GM19452 (cell line): Measurements from ENCODE around the gene MRPL1.
"Not testable (repeated sequence)": the region's sequence is repeated elsewhere in the genome, so short reads cannot be mapped to it uniquely, and the experiment has no call there.

Source experiments
- ATAC-seq: cut with Tn5 transposase; IDR thresholded peaks from one replicate; pipeline ENCODE4 v1.9.1; 2021; ENCODE audit not compliant: unreplicated experiment

The MRPL1 gene

GRCh38 chr4:77911842-77912450 is 49.3 kb downstream of the MRPL1 start:
- peak; percentile 72 for ATAC-seq

- no peak for ATAC-seq
These were observed 50.7 kb downstream of the MRPL1 start for GRCh38 chr4:77913348-77913747.

GRCh38 chr4:77917075-77917474 is 54.4 kb downstream of the MRPL1 start:
- ATAC-seq, result no peak

GRCh38 chr4:77917601-77918000 is 55.0 kb downstream of the MRPL1 start:
- no peak for ATAC-seq

- no peak for ATAC-seq
These were observed 57.7 kb downstream of the MRPL1 start for GRCh38 chr4:77920371-77920770.

- ATAC-seq, result no peak
These were observed 59.1 kb downstream of the MRPL1 start for GRCh38 chr4:77921701-77922100.

- ATAC-seq, result no peak
These were observed 59.8 kb downstream of the MRPL1 start for GRCh38 chr4:77922158-77923094.

GRCh38 chr4:77927991-77928925 is 65.6 kb downstream of the MRPL1 start:
- ATAC-seq, result no peak

GRCh38 chr4:77930154-77930639 is 67.6 kb downstream of the MRPL1 start:
- ATAC-seq, result no peak

GRCh38 chr4:77930876-77931275 is 68.2 kb downstream of the MRPL1 start:
- no peak for ATAC-seq

GRCh38 chr4:77931452-77932135 is 69.0 kb downstream of the MRPL1 start:
- no peak for ATAC-seq

GRCh38 chr4:77938560-77938959 is 75.9 kb downstream of the MRPL1 start:
- ATAC-seq, result no peak

GRCh38 chr4:77945929-77946328 is 83.3 kb downstream of the MRPL1 start:
- not testable (repeated sequence) for ATAC-seq

- ATAC-seq, result no peak
These were observed 87.6 kb downstream of the MRPL1 start for GRCh38 chr4:77950203-77950602.

GRCh38 chr4:77952457-77952856 is 89.8 kb downstream of the MRPL1 start:
- ATAC-seq, result no peak

- no peak for ATAC-seq
These were observed 92.1 kb downstream of the MRPL1 start for GRCh38 chr4:77954690-77955089.

- no peak for ATAC-seq
These were observed 94.3 kb downstream of the MRPL1 start for GRCh38 chr4:77956917-77957316.

- ATAC-seq, result no peak
These were observed 96.3 kb downstream of the MRPL1 start for GRCh38 chr4:77958897-77959296.

- ATAC-seq, result peak; percentile 51
These were observed 97.1 kb downstream of the MRPL1 start for GRCh38 chr4:77959566-77960338.

- no peak for ATAC-seq
These were observed 97.7 kb downstream of the MRPL1 start for GRCh38 chr4:77960367-77960766.
